ENCODE results near the gene ACAA1.
A peak's percentile ranks its signal among the peaks of the same experiment; 100 is the strongest.
"Not testable (repeated sequence)": the region's sequence is repeated elsewhere in the genome, so short reads cannot be mapped to it uniquely, and the experiment has no call there.

Gene ACAA1

GRCh38 chr3:38085943-38086324 lies 51.0 kb downstream of the ACAA1 start:
- no peak for DNase-seq
- no peak overlapping the region for H3K27ac Mint-ChIP-seq
- peaks cover 8% of the 10 kb centered on the region for H3K36me3 Mint-ChIP-seq (ENCODE audit: low read depth)
- no peaks in the 10 kb centered on the region for H3K4me1 Mint-ChIP-seq
- TF ChIP-seq CTCF (IDR thresholded peaks at IDR 0.05): no peak
- H3K27me3 Mint-ChIP-seq (ENCODE audit: low read depth, poor library complexity): peaks cover 48% of the 10 kb centered on the region
- H3K4me3 Mint-ChIP-seq: no peak overlapping the region
- H3K9me3 Mint-ChIP-seq: peaks cover 33% of the 10 kb centered on the region

GRCh38 chr3:38085311-38085942 lies 51.5 kb downstream of the ACAA1 start:
- no peak for TF ChIP-seq CTCF (IDR thresholded peaks at IDR 0.05)

GRCh38 chr3:38084334-38085310 lies 52.3 kb downstream of the ACAA1 start:
- H3K27ac Mint-ChIP-seq: peak overlapping the region; percentile 89
- TF ChIP-seq CTCF (IDR thresholded peaks at IDR 0.05): no peak
- H3K4me1 Mint-ChIP-seq: no peaks in the 10 kb centered on the region
- peaks cover 14% of the 10 kb centered on the region for H3K36me3 Mint-ChIP-seq (ENCODE audit: low read depth)
- DNase-seq: peak; percentile 27
- peaks cover 39% of the 10 kb centered on the region for H3K27me3 Mint-ChIP-seq (ENCODE audit: low read depth, poor library complexity)
- H3K9me3 Mint-ChIP-seq: peaks cover 44% of the 10 kb centered on the region
- no peak overlapping the region for H3K4me3 Mint-ChIP-seq

More at GRCh38 chr3:38085311-38085942, 51.5 kb downstream of the ACAA1 start:
- Mint-ChIP-seq H3K4me1 (no peaks in the 10 kb centered on the region), H3K36me3 (ENCODE audit: low read depth) (peaks cover 11% of the 10 kb centered on the region), H3K9me3 (peaks cover 36% of the 10 kb centered on the region), H3K27ac (no peak overlapping the region), H3K27me3 (ENCODE audit: low read depth, poor library complexity) (peaks cover 44% of the 10 kb centered on the region), H3K4me3 (no peak overlapping the region)
- no peak for DNase-seq

GRCh38 chr3:38083871-38084333 lies 53.0 kb downstream of the ACAA1 start:
- Mint-ChIP-seq H3K27ac (no peak overlapping the region), H3K9me3 (peaks cover 45% of the 10 kb centered on the region), H3K27me3 (ENCODE audit: low read depth, poor library complexity) (peaks cover 33% of the 10 kb centered on the region), H3K4me1 (no peaks in the 10 kb centered on the region), H3K4me3 (no peak overlapping the region), H3K36me3 (ENCODE audit: low read depth) (peaks cover 14% of the 10 kb centered on the region)
- TF ChIP-seq CTCF (IDR thresholded peaks at IDR 0.05): no peak
- DNase-seq: no peak

GRCh38 chr3:38083254-38083653 lies 53.7 kb downstream of the ACAA1 start:
- not testable (repeated sequence) for H3K4me3 Mint-ChIP-seq, H3K4me1 Mint-ChIP-seq, H3K27ac Mint-ChIP-seq, DNase-seq
- H3K36me3 Mint-ChIP-seq (ENCODE audit: low read depth): peaks cover 14% of the 10 kb centered on the region
- peaks cover 43% of the 10 kb centered on the region for H3K9me3 Mint-ChIP-seq
- peaks cover 29% of the 10 kb centered on the region for H3K27me3 Mint-ChIP-seq (ENCODE audit: low read depth, poor library complexity)

GRCh38 chr3:38082296-38082695 lies 54.6 kb downstream of the ACAA1 start:
- Mint-ChIP-seq H3K27me3 (ENCODE audit: low read depth, poor library complexity) (peaks cover 30% of the 10 kb centered on the region), H3K9me3 (peaks cover 41% of the 10 kb centered on the region), H3K36me3 (ENCODE audit: low read depth) (peaks cover 14% of the 10 kb centered on the region)
- H3K27ac Mint-ChIP-seq, H3K4me3 Mint-ChIP-seq, DNase-seq, H3K4me1 Mint-ChIP-seq: not testable (repeated sequence)

GRCh38 chr3:38077073-38077472 lies 59.9 kb downstream of the ACAA1 start:
- H3K27me3 Mint-ChIP-seq (ENCODE audit: low read depth, poor library complexity); H3K27ac Mint-ChIP-seq; H3K36me3 Mint-ChIP-seq (ENCODE audit: low read depth); DNase-seq; H3K4me3 Mint-ChIP-seq; H3K4me1 Mint-ChIP-seq: not testable (repeated sequence)
- peaks cover 35% of the 10 kb centered on the region for H3K9me3 Mint-ChIP-seq

Measured in nephron progenitor cell (in vitro differentiated cells).